Body of pancreas (tissue), 4 donors: ENCODE results near the gene CFAP57. TPM values are rescaled to one million over a fixed set of nuclear protein-coding genes. Genes with fewer than 3 reads are reported as not detected.

ENCODE experiments used
- ATAC-seq: fragments of 150-250 bp; one replicate; pipeline ENCODE4 v1.9.1; 2016
- DNase-seq, 4 donors: peaks; one replicate each; pipeline ENCODE4 v3.0.0-alpha.2; 2019
- H3K27ac ChIP-seq, 4 donors: fragments of 200-600 bp; sonication (generic); 1 replicate in 3 of 4; 2 replicates in 1 of 4; pipeline versions ENCODE4 v1.5.1 to v1.6.1; 2016 to 2019; ENCODE audit warnings: mild to moderate bottlenecking in 1 of 4, mixed read lengths in 1 of 4, moderate library complexity in 1 of 4
- H3K27me3 ChIP-seq, 2 donors: fragments of 200-600 bp; sonication (generic); one replicate each; pipeline ENCODE4 v1.6.0; 2016; ENCODE audit warnings: mild to moderate bottlenecking in 1 of 2
- H3K36me3 ChIP-seq, 2 donors: fragments of 200-600 bp; sonication (generic); replicated peaks in 1 of 2; 2 replicates each; pipeline ENCODE4 v1.5.1; 2016; ENCODE audit warnings: low read depth in 2 of 2; ENCODE audit not compliant: insufficient read depth in 1 of 2
- H3K4me1 ChIP-seq: fragments of 200-600 bp; sonication (generic); one replicate; pipeline ENCODE4 v1.6.0; 2016
- H3K4me3 ChIP-seq, 2 donors: fragments of 200-600 bp; sonication (generic); 1 replicate in 1 of 2; 2 replicates in 1 of 2; pipeline ENCODE4 v1.5.1; 2016 to 2019
- H3K9me3 ChIP-seq, 3 donors: fragments of 200-600 bp; sonication (generic); 1 replicate in 2 of 3; 2 replicates in 1 of 3; pipeline ENCODE4 v1.5.1; 2016
- POLR2A ChIP-seq, 3 donors: fragments of 450-650 bp; IDR thresholded peaks; one replicate each; pipeline ENCODE4 v1.6.1; 2016; ENCODE audit warnings: antibody characterized with exemption in 3 of 3, mild to moderate bottlenecking in 2 of 3
- WGBS, 2 donors: methylation state at CpG; one replicate each; pipeline ENCODE4 v1.1.5; 2017; 5-methylcytosine and 5-hydroxymethylcytosine counted together
- intact Hi-C: fragments of 100-400 bp; cut with DNase I; formaldehyde crosslinking; loops from one replicate; pipeline ENCODE4 v1.15.1; 2023
- total RNA-seq, 2 donors: library from RNA; depleted of rRNA; stranded (reverse); fragments of >200 nt; gene quantifications; one replicate each; pipeline ENCODE4 v1.1.0, GENCODE V29; 2016
- TF ChIP-seq, protein P1 (sequence below), 7 experiments: fragments of 450-650 bp in 4 of 7; fragments of 200-600 bp in 3 of 7; sonication (generic) in 3 of 7; IDR thresholded peaks; one replicate each; pipeline ENCODE4 v1.5.1; 2016 to 2019; ENCODE audit warnings: antibody characterized with exemption in 7 of 7

The CFAP57 gene
- total RNA-seq, 2 donors from 2014 or later = 0.26 to 1.3 TPM

GRCh38 chr1:43293176-43293575 lies 121.0 kb downstream of the CFAP57 start:
- TF ChIP-seq POLR2A (IDR thresholded peaks at IDR 0.05) = no peak
- TF ChIP-seq, protein P1, sequence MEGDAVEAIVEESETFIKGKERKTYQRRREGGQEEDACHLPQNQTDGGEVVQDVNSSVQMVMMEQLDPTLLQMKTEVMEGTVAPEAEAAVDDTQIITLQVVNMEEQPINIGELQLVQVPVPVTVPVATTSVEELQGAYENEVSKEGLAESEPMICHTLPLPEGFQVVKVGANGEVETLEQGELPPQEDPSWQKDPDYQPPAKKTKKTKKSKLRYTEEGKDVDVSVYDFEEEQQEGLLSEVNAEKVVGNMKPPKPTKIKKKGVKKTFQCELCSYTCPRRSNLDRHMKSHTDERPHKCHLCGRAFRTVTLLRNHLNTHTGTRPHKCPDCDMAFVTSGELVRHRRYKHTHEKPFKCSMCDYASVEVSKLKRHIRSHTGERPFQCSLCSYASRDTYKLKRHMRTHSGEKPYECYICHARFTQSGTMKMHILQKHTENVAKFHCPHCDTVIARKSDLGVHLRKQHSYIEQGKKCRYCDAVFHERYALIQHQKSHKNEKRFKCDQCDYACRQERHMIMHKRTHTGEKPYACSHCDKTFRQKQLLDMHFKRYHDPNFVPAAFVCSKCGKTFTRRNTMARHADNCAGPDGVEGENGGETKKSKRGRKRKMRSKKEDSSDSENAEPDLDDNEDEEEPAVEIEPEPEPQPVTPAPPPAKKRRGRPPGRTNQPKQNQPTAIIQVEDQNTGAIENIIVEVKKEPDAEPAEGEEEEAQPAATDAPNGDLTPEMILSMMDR (IDR thresholded peaks at IDR 0.05) = no peak
- 75 to 95% methylated on average over 2 of the region's 2 CpGs for WGBS, 2 donors
- H3K4me3 ChIP-seq = no peak overlapping the region
- H3K9me3 ChIP-seq = no peaks in the 10 kb centered on the region
- no peaks in the 10 kb centered on the region for H3K36me3 ChIP-seq
- H3K4me1 ChIP-seq = peaks cover 32% of the 10 kb centered on the region
- no peak for ATAC-seq
- no peak for DNase-seq
- no peaks in the 10 kb centered on the region for H3K27me3 ChIP-seq
- no peak overlapping the region for H3K27ac ChIP-seq
- intact Hi-C loops = loop anchor here (10.0 kb wide), 1 partner anchor 62 kb away; the partner anchor contains the start of gene CDC20

- ATAC-seq = no peak
- Histone ChIP-seq H3K4me3 (no peak overlapping the region), H3K4me1 (peaks cover 27% of the 10 kb centered on the region), H3K36me3 (no peaks in the 10 kb centered on the region), H3K27me3 (no peaks in the 10 kb centered on the region), H3K9me3 (no peaks in the 10 kb centered on the region), H3K27ac (peak overlapping the region in 3 of 4 donors; percentile 62 to 84 (median 71))
- 87 to 90% methylated on average over 7 of the region's 7 CpGs for WGBS, 2 donors
- TF ChIP-seq POLR2A (IDR thresholded peaks at IDR 0.05) = no peak
- TF ChIP-seq, protein P1 (IDR thresholded peaks at IDR 0.05) = no peak
- intact Hi-C loops = loop anchor here (10.0 kb wide), 1 partner anchor 61 kb away; the partner anchor contains the start of gene CDC20
- DNase-seq = no peak
These were observed 122.0 kb downstream of the CFAP57 start for GRCh38 chr1:43293896-43294760.

DNA sequence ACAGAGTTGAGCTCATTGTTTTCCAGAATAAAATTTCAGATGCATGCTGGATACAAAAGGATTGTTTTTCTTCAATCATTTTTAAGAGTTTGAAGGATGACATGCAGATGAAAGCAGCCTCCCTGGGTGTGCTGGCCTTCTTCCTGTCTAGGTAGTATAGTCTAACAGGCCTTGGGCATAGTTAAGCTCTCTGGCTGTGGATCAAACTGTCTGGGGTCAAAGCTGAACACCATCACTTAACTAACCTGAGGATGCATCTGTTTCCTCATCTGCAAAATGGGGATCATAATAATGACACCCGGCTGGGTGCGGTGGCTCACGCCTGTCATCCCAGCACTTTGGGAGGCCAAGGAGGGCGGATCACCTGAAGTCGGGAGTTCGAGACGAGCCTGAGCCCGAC lies 122.6 kb downstream of the CFAP57 start:
- Histone ChIP-seq H3K4me3 (no peak overlapping the region), H3K9me3 (no peaks in the 10 kb centered on the region), H3K4me1 (peaks cover 21% of the 10 kb centered on the region), H3K27me3 (no peaks in the 10 kb centered on the region), H3K27ac (peak overlapping the region; percentile 62 to 84 (median 75)), H3K36me3 (no peaks in the 10 kb centered on the region)
- no peak for DNase-seq
- no peak for ATAC-seq
- WGBS, 2 donors = 85 to 88% methylated on average over 8 of the region's 8 CpGs
- intact Hi-C loops = loop anchor here (10.0 kb wide), 1 partner anchor 60 kb away; the partner anchor contains the start of gene CDC20
- no peak for TF ChIP-seq POLR2A (IDR thresholded peaks at IDR 0.05)
- TF ChIP-seq, protein P1 (IDR thresholded peaks at IDR 0.05) = no peak

- H3K9me3 ChIP-seq = no peaks in the 10 kb centered on the region
- TF ChIP-seq POLR2A (IDR thresholded peaks at IDR 0.05) = no peak
- TF ChIP-seq, protein P1 (IDR thresholded peaks at IDR 0.05) = no peak
- peaks cover 21% of the 10 kb centered on the region for H3K4me1 ChIP-seq
- H3K36me3 ChIP-seq = no peaks in the 10 kb centered on the region
- H3K4me3 ChIP-seq = no peak overlapping the region
- ATAC-seq = no peak
- H3K27ac ChIP-seq = peak overlapping the region in 3 of 4 donors; percentile 62 to 84 (median 79)
- no peaks in the 10 kb centered on the region for H3K27me3 ChIP-seq
- DNase-seq = no peak
- 51 to 65% methylated on average over 1 of the region's 1 CpG for WGBS, 2 donors
- intact Hi-C loops = loop anchor here (10.0 kb wide), 1 partner anchor 59 kb away; the partner anchor contains the start of gene CDC20
These were observed 124.1 kb downstream of the CFAP57 start for GRCh38 chr1:43296207-43296606.
